Esophagus squamous epithelium (tissue), 5 donors: Measurements from ENCODE around the gene RNF213. TPM values are rescaled to one million over a fixed set of nuclear protein-coding genes. Genes with fewer than 3 reads are reported as not detected.

Experiments
- DNase-seq: peaks from one replicate; lab custom pipeline; 2025; lab: John Stamatoyannopoulos, UW
- H3K27ac ChIP-seq, 4 donors: fragments of 200-600 bp; sonication (generic); one replicate each; pipeline ENCODE4 v1.5.1; 2016 to 2019; ENCODE audit warnings: mild to moderate bottlenecking in 1 of 4
- H3K27me3 ChIP-seq, 4 donors: fragments of 200-600 bp; sonication (generic); 1 replicate in 3 of 4; 2 replicates in 1 of 4; pipeline versions ENCODE4 v1.5.1 to v1.6.0; 2017 to 2021; ENCODE audit warnings: antibody characterized with exemption in 1 of 4
- H3K36me3 ChIP-seq, 3 donors: fragments of 200-600 bp; sonication (generic); one replicate each; pipeline ENCODE4 v1.5.1; 2016 to 2019
- H3K4me1 ChIP-seq, 3 donors: fragments of 200-600 bp; sonication (generic); one replicate each; pipeline ENCODE4 v1.5.1; 2017 to 2019
- H3K4me3 ChIP-seq, 4 donors: fragments of 200-600 bp; sonication (generic); 1 replicate in 3 of 4; 2 replicates in 1 of 4; pipeline ENCODE4 v1.5.1; 2016 to 2019; ENCODE audit warnings: mild to moderate bottlenecking in 2 of 4, moderate library complexity in 1 of 4
- H3K9me3 ChIP-seq, 3 donors: fragments of 200-600 bp; sonication (generic); one replicate each; pipeline ENCODE4 v1.5.1; 2016 to 2019
- CTCF ChIP-seq, 6 experiments: fragments of 450-650 bp in 4 of 6; fragments of 200-600 bp in 2 of 6; sonication (generic) in 2 of 6; IDR thresholded peaks; one replicate each; pipeline ENCODE4 v1.5.1; 2016 to 2019; ENCODE audit warnings: antibody characterized with exemption in 6 of 6, mild to moderate bottlenecking in 4 of 6, moderate library complexity in 4 of 6
- POLR2A ChIP-seq, 4 donors: fragments of 450-650 bp; IDR thresholded peaks; one replicate each; pipeline ENCODE4 v1.6.1; 2017; ENCODE audit warnings: antibody characterized with exemption in 4 of 4, mild to moderate bottlenecking in 4 of 4, moderate library complexity in 3 of 4
- WGBS, 2 donors: methylation state at CpG; one replicate each; pipeline ENCODE4 v1.1.5; 2018; 5-methylcytosine and 5-hydroxymethylcytosine counted together
- intact Hi-C: fragments of 100-400 bp; cut with DNase I; formaldehyde crosslinking; loops from one replicate; pipeline ENCODE4 v1.15.0; 2022
- total RNA-seq, 4 donors: library from RNA; depleted of rRNA; stranded (reverse); fragments of >200 nt; gene quantifications; one replicate each; pipeline ENCODE4 v1.1.0, GENCODE V29; 2016
- donor health status: DM: yes; HTN: yes; CAD: no.

Gene RNF213
- total RNA-seq, 4 donors from 2014 or later: 56.1 to 67.9 (median 60.9) TPM

DNA sequence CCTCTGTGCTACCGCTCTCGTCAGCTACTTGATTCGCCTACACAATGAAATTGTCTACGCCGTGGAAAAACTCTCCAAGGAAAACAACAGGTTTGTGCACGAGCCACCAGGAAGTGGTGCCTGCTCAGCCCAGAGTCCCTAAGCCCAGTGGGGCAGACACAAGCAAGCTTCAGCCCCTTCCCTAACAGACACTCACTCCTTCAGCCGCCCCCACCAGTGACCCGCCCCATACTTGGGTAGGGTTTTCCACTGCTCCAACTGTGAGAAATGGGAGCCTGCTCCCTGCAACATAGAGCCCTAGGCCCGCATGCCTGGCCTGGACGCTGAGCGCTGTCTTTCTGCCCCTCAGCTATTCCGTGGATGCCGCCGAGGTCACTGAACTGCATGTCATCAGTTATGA lies 125.7 kb downstream of the RNF213 start:
- intact Hi-C loops: no loop called here
- H3K4me3 ChIP-seq: no peak overlapping the region
- H3K4me1 ChIP-seq: no peaks in the 10 kb centered on the region
- WGBS, 2 donors: 95 to 100% methylated on average over 5 to 11 of the region's 14 CpGs
- no peak for DNase-seq
- no peaks in the 10 kb centered on the region for H3K27me3 ChIP-seq
- H3K27ac ChIP-seq: no peak overlapping the region
- no peaks in the 10 kb centered on the region for H3K9me3 ChIP-seq
- TF ChIP-seq CTCF (IDR thresholded peaks at IDR 0.05) (no peak), POLR2A (IDR thresholded peaks at IDR 0.05) (no peak)
- H3K36me3 ChIP-seq: peaks cover 59 to 100% (median 87%) of the 10 kb centered on the region in 3 donors

GRCh38 chr17:80387071-80387470 lies 126.4 kb downstream of the RNF213 start:
- Histone ChIP-seq H3K9me3 (no peaks in the 10 kb centered on the region), H3K4me3 (no peak overlapping the region), H3K4me1 (no peaks in the 10 kb centered on the region), H3K27ac (no peak overlapping the region), H3K36me3 (peaks cover 53 to 100% (median 87%) of the 10 kb centered on the region in 3 donors), H3K27me3 (no peaks in the 10 kb centered on the region)
- DNase-seq: no peak
- TF ChIP-seq POLR2A (IDR thresholded peaks at IDR 0.05) (no peak), CTCF (IDR thresholded peaks at IDR 0.05) (no peak)
- intact Hi-C loops: no loop called here
- WGBS, 2 donors: 87 to 88% methylated on average over 2 to 7 of the region's 7 CpGs

- H3K4me3 ChIP-seq: no peak overlapping the region
- no peak overlapping the region for H3K27ac ChIP-seq
- no peaks in the 10 kb centered on the region for H3K4me1 ChIP-seq
- WGBS, 2 donors: 80 to 94% methylated on average over 9 to 15 of the region's 15 CpGs
- TF ChIP-seq CTCF (IDR thresholded peaks at IDR 0.05): no peak
- TF ChIP-seq POLR2A (IDR thresholded peaks at IDR 0.05): no peak
- H3K9me3 ChIP-seq: no peaks in the 10 kb centered on the region
- H3K27me3 ChIP-seq: no peaks in the 10 kb centered on the region
- H3K36me3 ChIP-seq: peaks cover 53 to 100% (median 84%) of the 10 kb centered on the region in 3 donors
- no peak for DNase-seq
- intact Hi-C loops: no loop called here
Observed at GRCh38 chr17:80388175-80388574, 127.5 kb downstream of the RNF213 start.

GRCh38 chr17:80388601-80389000 lies 127.9 kb downstream of the RNF213 start:
- Histone ChIP-seq H3K27ac (no peak overlapping the region), H3K27me3 (no peaks in the 10 kb centered on the region), H3K9me3 (no peaks in the 10 kb centered on the region), H3K4me1 (no peaks in the 10 kb centered on the region), H3K4me3 (no peak overlapping the region), H3K36me3 (peaks cover 53 to 100% (median 87%) of the 10 kb centered on the region in 3 donors)
- DNase-seq: no peak
- WGBS, 2 donors: 90 to 99% methylated on average over 7 to 9 of the region's 10 CpGs
- no peak for TF ChIP-seq CTCF (IDR thresholded peaks at IDR 0.05)
- no peak for TF ChIP-seq POLR2A (IDR thresholded peaks at IDR 0.05)
- intact Hi-C loops: no loop called here

GRCh38 chr17:80389011-80389995 lies 128.7 kb downstream of the RNF213 start:
- H3K4me1 ChIP-seq: no peaks in the 10 kb centered on the region
- H3K27me3 ChIP-seq: no peaks in the 10 kb centered on the region
- peaks cover 53 to 100% (median 82%) of the 10 kb centered on the region in 3 donors for H3K36me3 ChIP-seq
- no peaks in the 10 kb centered on the region for H3K9me3 ChIP-seq
- no peak for TF ChIP-seq POLR2A (IDR thresholded peaks at IDR 0.05)
- no peak for TF ChIP-seq CTCF (IDR thresholded peaks at IDR 0.05)
- H3K4me3 ChIP-seq: no peak overlapping the region
- DNase-seq: no peak
- WGBS, 2 donors: 84 to 85% methylated on average over 14 to 18 of the region's 22 CpGs
- no peak overlapping the region for H3K27ac ChIP-seq
- intact Hi-C loops: no loop called here
